Measurements from ENCODE around the gene IL10RB. TPM values are rescaled to one million over a fixed set of nuclear protein-coding genes. Genes with fewer than 3 reads are reported as not detected.
A peak's percentile ranks its signal among the peaks of the same experiment; 100 is the strongest.

The IL10RB gene
- total RNA-seq, 3 donors from 2014 or later = 45.3 to 100 (median 77.0) TPM

DNA sequence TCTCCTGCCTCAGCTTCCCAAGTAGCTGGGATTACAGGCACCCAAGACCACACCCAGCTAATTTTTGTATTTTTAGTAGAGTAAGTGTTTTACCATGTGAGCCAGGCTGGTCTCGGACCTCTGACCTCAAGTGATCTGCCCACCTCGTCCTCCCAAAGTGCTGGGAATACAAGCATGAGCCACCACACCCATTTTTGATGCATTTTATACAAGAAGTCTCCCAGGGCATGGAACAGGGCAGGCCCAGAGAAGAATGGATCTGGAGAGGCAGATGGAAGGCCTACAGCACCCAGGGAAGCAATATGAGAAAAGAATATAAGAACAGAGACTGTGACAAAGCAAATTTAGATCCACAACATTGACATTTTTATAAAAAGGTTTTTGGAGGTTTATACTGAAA is 39.8 kb downstream of the IL10RB start:
- H3K4me1 ChIP-seq (ENCODE audit: low read depth) = peaks cover 12% of the 10 kb centered on the region
- H3K4me3 ChIP-seq = no peak overlapping the region
- DNase-seq = no peak
- no peak for ATAC-seq
- TF ChIP-seq, protein P1, sequence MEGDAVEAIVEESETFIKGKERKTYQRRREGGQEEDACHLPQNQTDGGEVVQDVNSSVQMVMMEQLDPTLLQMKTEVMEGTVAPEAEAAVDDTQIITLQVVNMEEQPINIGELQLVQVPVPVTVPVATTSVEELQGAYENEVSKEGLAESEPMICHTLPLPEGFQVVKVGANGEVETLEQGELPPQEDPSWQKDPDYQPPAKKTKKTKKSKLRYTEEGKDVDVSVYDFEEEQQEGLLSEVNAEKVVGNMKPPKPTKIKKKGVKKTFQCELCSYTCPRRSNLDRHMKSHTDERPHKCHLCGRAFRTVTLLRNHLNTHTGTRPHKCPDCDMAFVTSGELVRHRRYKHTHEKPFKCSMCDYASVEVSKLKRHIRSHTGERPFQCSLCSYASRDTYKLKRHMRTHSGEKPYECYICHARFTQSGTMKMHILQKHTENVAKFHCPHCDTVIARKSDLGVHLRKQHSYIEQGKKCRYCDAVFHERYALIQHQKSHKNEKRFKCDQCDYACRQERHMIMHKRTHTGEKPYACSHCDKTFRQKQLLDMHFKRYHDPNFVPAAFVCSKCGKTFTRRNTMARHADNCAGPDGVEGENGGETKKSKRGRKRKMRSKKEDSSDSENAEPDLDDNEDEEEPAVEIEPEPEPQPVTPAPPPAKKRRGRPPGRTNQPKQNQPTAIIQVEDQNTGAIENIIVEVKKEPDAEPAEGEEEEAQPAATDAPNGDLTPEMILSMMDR (IDR thresholded peaks at IDR 0.05) = no peak
- intact Hi-C loops (cut with DNase I, micrococcal nuclease) = no loop called here
- no peaks in the 10 kb centered on the region for H3K36me3 ChIP-seq (ENCODE audit: low read depth)
- no peaks in the 10 kb centered on the region for H3K9me3 ChIP-seq

DNA sequence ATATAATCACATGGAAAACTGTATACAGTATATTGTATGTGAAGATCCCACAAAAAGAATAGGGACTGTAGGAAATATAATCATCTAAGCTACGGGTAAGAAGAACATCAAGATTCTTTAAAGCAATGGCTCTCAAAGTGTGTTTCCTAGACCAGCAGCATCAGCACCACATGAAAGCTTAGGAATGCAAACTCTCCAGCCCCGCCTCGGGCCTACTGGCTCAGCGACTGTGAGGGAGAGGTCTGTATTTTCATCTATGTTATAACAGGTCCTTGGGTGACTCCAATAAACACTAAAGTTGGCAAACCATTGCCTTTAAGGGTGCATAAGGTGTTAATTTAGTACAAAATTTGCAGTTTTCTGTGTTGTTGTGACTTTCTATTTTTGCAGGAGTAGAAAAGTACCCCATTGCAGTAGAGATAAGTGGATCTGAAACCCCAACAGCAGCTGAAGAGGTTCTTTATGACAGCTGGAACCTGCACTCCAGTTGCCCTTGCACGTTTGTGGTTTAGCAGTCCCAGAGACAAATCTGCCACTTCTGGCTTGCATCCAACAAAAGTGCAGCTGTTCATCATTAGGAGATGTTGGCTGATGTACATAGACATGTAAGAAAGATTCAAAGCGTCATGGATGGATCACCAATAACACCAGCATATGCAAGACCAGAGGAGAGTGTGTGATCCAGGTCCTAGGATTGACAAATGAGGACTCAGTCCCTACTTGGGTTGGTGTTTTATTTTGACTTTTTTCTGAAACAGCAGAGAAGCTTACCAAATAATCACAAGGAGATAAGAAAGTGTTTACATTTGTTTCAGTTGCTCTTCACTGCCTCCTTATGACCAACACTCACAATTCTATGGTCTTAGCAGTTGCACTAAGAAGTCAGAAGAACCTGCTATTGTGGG is 42.7 kb downstream of the IL10RB start:
- H3K4me1 ChIP-seq (ENCODE audit: low read depth) = no peaks in the 10 kb centered on the region
- H3K4me3 ChIP-seq = no peak overlapping the region
- H3K9me3 ChIP-seq = no peaks in the 10 kb centered on the region
- intact Hi-C loops (cut with DNase I, micrococcal nuclease) = no loop called here
- no peaks in the 10 kb centered on the region for H3K36me3 ChIP-seq (ENCODE audit: low read depth)
- TF ChIP-seq, protein P1 (IDR thresholded peaks at IDR 0.05) = no peak
- DNase-seq (peak in 1 of 3 donors; percentile 55), ATAC-seq (peak; percentile 45)

DNA sequence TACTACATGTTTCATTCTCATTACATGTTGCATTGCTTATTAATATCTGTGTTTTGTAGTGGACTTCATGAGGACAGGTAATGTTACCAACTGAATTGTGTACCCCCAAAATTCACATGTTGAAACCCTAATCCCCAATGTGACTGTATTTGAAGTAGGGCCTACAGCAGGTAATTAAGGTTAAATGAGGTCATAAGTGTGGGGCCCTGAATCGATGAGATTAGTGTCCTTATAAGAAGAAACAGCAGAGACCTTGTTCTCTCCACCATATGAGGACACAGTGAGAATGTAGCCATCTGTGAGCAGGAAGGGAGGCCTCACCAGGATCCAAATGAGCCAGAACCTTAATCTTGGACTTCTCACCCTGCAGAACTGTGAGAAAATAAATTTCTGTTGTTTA is 43.6 kb downstream of the IL10RB start:
- no peaks in the 10 kb centered on the region for H3K36me3 ChIP-seq (ENCODE audit: low read depth)
- DNase-seq (no peak), ATAC-seq (no peak)
- TF ChIP-seq, protein P1 (IDR thresholded peaks at IDR 0.05) = no peak
- no peaks in the 10 kb centered on the region for H3K4me1 ChIP-seq (ENCODE audit: low read depth)
- intact Hi-C loops (cut with DNase I, micrococcal nuclease) = no loop called here
- H3K9me3 ChIP-seq = no peaks in the 10 kb centered on the region
- H3K4me3 ChIP-seq = no peak overlapping the region

DNA sequence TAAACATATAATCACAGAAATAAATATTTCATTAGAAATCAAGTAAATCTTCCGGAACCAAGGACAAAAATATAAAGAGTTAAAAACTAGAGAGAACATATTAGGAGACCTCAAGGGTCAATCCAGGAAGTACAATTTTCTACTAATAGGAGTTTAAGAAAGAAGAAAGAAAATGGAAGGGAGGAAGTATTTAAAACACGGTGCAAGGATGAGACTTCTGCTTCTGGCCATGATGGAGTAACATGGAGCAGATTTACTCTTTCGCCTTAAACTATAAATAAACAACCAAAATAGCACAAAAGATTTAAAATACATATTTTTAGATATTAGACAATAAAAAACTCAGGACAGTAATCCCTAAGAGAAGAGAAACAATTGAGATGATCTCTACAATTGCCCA is 46.0 kb downstream of the IL10RB start:
- DNase-seq = no peak
- H3K4me1 ChIP-seq (ENCODE audit: low read depth) = no peaks in the 10 kb centered on the region
- intact Hi-C loops (cut with DNase I, micrococcal nuclease) = no loop called here
- no peaks in the 10 kb centered on the region for H3K36me3 ChIP-seq (ENCODE audit: low read depth)
- no peak for ATAC-seq
- no peaks in the 10 kb centered on the region for H3K9me3 ChIP-seq
- H3K4me3 ChIP-seq = no peak overlapping the region
- TF ChIP-seq, protein P1 (IDR thresholded peaks at IDR 0.05) = no peak

DNA sequence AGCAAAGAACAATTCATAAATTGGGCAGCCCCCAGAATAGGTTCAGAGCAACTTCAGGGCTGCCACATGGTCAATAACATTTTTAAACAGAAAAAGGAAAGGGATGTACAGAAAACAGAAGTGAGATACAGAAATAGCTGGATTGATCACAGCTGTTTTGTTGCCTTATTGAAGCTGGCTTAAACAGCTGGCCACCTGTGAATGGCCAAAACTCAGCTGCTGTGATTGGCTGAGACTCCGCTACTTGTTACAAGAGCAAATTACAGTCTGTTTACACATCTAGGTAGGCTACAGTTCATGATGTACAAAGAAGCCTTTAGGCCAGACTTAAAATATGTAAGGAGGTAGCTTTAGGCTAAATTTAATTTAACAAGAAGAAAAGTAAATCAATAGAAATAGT is 47.0 kb downstream of the IL10RB start:
- no peak for ATAC-seq

More for the DNA sequence above, 47.0 kb downstream of the IL10RB start:
- TF ChIP-seq, protein P1 (IDR thresholded peaks at IDR 0.05) = no peak
- Histone ChIP-seq H3K36me3 (ENCODE audit: low read depth) (no peaks in the 10 kb centered on the region), H3K4me3 (no peak overlapping the region), H3K4me1 (ENCODE audit: low read depth) (no peaks in the 10 kb centered on the region), H3K9me3 (no peaks in the 10 kb centered on the region)
- no peak for DNase-seq
- intact Hi-C loops (cut with DNase I, micrococcal nuclease) = no loop called here

Data from mucosa of descending colon (tissue), 3 donors.